Activated CD8-positive, alpha-beta T cell treated with anti-CD3 and anti-CD28 coated beads, Interleukin-2, amount 10 ng/mL, durations not matched to agents 7 days and 5 days (primary cell): ENCODE measurements around the gene PPFIBP2. TPM values are rescaled to one million over a fixed set of nuclear protein-coding genes. Genes with fewer than 3 reads are reported as not detected.

Experiments
- ATAC-seq: fragments of 150-1000 bp; cut with Tn5 transposase; one replicate; pipeline ENCODE4 v1.10.0; 2021; ENCODE audit warnings: moderate library complexity
- CTCF ChIA-PET: fragments of 350-600 bp; sonication (Branson Sonifier 250); formaldehyde crosslinking; loops from one replicate; lab custom pipeline; 2021; ENCODE audit warnings: antibody characterized with exemption; lab: Charles Lee
- POLR2A ChIA-PET: fragments of 350-600 bp; sonication (Branson Sonifier 250); formaldehyde crosslinking; loops from one replicate; lab custom pipeline; 2021; ENCODE audit warnings: antibody characterized with exemption; lab: Charles Lee
- DNase-seq: peaks from one replicate; pipeline ENCODE4 v3.0.0-alpha.2; 2020
- H3K27ac Mint-ChIP-seq: one replicate; pipeline ENCODE4 v1.8.0; 2021; ENCODE audit warnings: mild to moderate bottlenecking, mixed read lengths
- H3K27me3 Mint-ChIP-seq: one replicate; pipeline ENCODE4 v1.8.0; 2021; ENCODE audit warnings: low read depth, mixed read lengths
- H3K36me3 Mint-ChIP-seq: one replicate; pipeline ENCODE4 v1.8.0; 2021; ENCODE audit warnings: low read depth, mixed read lengths
- H3K4me1 Mint-ChIP-seq: one replicate; pipeline ENCODE4 v1.8.0; 2021; ENCODE audit warnings: low read depth, mixed read lengths
- H3K4me3 Mint-ChIP-seq: one replicate; pipeline ENCODE4 v1.8.0; 2021; ENCODE audit warnings: mild to moderate bottlenecking, mixed read lengths
- H3K9me3 Mint-ChIP-seq: one replicate; pipeline ENCODE4 v1.8.0; 2022; ENCODE audit warnings: mixed read lengths; ENCODE audit not compliant: insufficient read depth
- total RNA-seq, 2 experiments: library from RNA; stranded (reverse); gene quantifications; one replicate each; pipeline ENCODE4 v1.2.3, GENCODE V29; 2021

PPFIBP2 gene
- total RNA-seq, 2 experiments from 2014 or later, result 11.2 to 12.1 TPM

- H3K27ac Mint-ChIP-seq, result no peak overlapping the region
- CTCF ChIA-PET, result interaction anchor here (0.6 kb wide), 1 partner anchor 119 kb away, joined by 3 read pairs; the partner anchor contains the start of gene PPFIBP2
- H3K27me3 Mint-ChIP-seq, result no peaks in the 10 kb centered on the region
- POLR2A ChIA-PET, result no interaction called here
- no peak overlapping the region for H3K4me3 Mint-ChIP-seq
- H3K4me1 Mint-ChIP-seq, result no peaks in the 10 kb centered on the region
- DNase-seq (no peak), ATAC-seq (no peak)
- no peaks in the 10 kb centered on the region for H3K36me3 Mint-ChIP-seq
- no peaks in the 10 kb centered on the region for H3K9me3 Mint-ChIP-seq
Measured at GRCh38 chr11:7632211-7632610, 118.4 kb downstream of the PPFIBP2 start.

GRCh38 chr11:7635137-7635536 is 121.3 kb downstream of the PPFIBP2 start:
- no peak for ATAC-seq

GRCh38 chr11:7635708-7636107 is 121.9 kb downstream of the PPFIBP2 start:
- ATAC-seq (no peak), DNase-seq (no peak)
- Mint-ChIP-seq H3K27me3 (peaks cover 2% of the 10 kb centered on the region), H3K36me3 (no peaks in the 10 kb centered on the region), H3K4me3 (no peak overlapping the region), H3K4me1 (no peaks in the 10 kb centered on the region), H3K27ac (no peak overlapping the region), H3K9me3 (no peaks in the 10 kb centered on the region)
- CTCF ChIA-PET, result no interaction called here
- POLR2A ChIA-PET, result no interaction called here

More at GRCh38 chr11:7635137-7635536, 121.3 kb downstream of the PPFIBP2 start:
- Mint-ChIP-seq H3K4me1 (no peaks in the 10 kb centered on the region), H3K27me3 (peaks cover 2% of the 10 kb centered on the region), H3K4me3 (no peak overlapping the region), H3K9me3 (no peaks in the 10 kb centered on the region), H3K27ac (no peak overlapping the region), H3K36me3 (no peaks in the 10 kb centered on the region)
- DNase-seq, result no peak
- CTCF ChIA-PET, result no interaction called here
- POLR2A ChIA-PET, result no interaction called here

GRCh38 chr11:7636350-7636749 is 122.6 kb downstream of the PPFIBP2 start:
- ATAC-seq, result no peak
- no peaks in the 10 kb centered on the region for H3K9me3 Mint-ChIP-seq
- no peaks in the 10 kb centered on the region for H3K4me1 Mint-ChIP-seq
- POLR2A ChIA-PET, result no interaction called here
- H3K27ac Mint-ChIP-seq, result no peak overlapping the region
- no peak overlapping the region for H3K4me3 Mint-ChIP-seq
- CTCF ChIA-PET, result no interaction called here
- H3K36me3 Mint-ChIP-seq, result no peaks in the 10 kb centered on the region
- DNase-seq, result no peak
- H3K27me3 Mint-ChIP-seq, result peaks cover 2% of the 10 kb centered on the region

GRCh38 chr11:7637447-7638157 is 123.8 kb downstream of the PPFIBP2 start:
- DNase-seq (no peak), ATAC-seq (no peak)
- H3K27me3 Mint-ChIP-seq, result peaks cover 2% of the 10 kb centered on the region
- H3K4me3 Mint-ChIP-seq, result no peak overlapping the region
- H3K9me3 Mint-ChIP-seq, result no peaks in the 10 kb centered on the region
- CTCF ChIA-PET, result no interaction called here
- no peak overlapping the region for H3K27ac Mint-ChIP-seq
- no peaks in the 10 kb centered on the region for H3K36me3 Mint-ChIP-seq
- POLR2A ChIA-PET, result no interaction called here
- H3K4me1 Mint-ChIP-seq, result no peaks in the 10 kb centered on the region

DNA sequence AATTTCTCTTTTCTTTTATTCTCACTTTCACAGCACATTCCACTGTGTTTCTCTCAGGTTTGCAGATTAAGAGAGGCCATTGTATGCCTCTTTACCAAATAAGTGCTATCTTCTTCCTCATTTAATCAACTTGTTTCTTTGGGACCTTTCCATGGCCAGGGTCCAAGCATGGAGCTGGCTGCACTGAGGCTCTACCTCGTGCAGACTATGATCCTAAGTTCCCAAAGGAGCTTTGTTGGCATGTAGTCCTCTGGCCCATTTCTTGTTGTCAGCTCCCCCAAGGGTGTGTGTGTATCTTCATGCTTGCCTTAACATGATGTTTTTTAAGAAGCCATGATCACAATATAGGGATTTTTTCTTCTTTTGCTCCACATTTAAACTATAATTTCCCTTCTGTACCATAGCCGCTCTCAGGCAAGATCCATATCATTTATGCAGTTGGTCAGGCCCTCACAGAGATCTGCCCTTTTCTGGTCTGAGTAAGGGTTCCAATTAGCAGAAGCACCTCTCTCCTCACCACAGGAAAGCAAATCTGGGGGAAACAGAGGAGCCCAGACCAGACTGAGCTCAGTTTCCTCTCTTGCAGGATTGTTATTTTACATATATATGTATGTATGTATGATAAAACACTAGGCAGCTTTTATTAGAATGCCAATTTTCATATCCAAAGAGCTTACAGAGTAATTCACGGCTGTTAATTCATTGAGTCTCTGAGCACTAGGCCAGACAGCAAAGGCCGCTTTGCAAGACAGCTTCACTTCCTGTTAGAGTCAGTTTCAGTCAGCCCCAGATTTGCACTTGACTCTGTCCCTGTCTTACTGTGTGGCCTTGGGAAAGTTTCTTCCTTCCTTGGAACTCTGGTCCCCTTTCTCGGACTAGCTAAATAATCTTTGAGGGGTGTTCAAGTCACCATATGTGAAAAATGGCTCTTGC is 125.2 kb downstream of the PPFIBP2 start:
- Mint-ChIP-seq H3K27me3 (peaks cover 2% of the 10 kb centered on the region), H3K27ac (no peak overlapping the region), H3K4me1 (no peaks in the 10 kb centered on the region), H3K4me3 (no peak overlapping the region), H3K36me3 (no peaks in the 10 kb centered on the region), H3K9me3 (no peaks in the 10 kb centered on the region)
- DNase-seq, result no peak
- ChIA-PET POLR2A (no interaction called here), CTCF (no interaction called here)
- ATAC-seq, result no peak

DNA sequence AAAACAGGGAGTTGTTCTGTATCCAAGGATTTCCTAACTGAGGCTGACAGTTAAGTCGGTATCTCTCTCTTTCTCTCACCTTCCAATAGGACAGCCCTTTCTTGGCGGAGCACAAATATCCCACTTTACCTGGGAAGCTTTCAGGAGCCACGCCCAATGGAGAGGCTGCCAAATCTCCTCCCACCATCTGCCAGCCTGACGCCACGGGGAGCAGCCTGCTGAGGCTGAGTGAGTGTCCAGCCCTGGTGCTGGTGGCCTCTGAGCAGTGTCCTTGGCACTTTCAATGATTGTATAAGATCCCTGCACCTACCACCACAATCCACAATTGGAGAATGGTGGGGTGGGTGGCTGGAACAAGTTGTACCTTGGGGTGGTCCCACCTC is 125.8 kb downstream of the PPFIBP2 start:
- Mint-ChIP-seq H3K9me3 (no peaks in the 10 kb centered on the region), H3K4me3 (no peak overlapping the region), H3K27me3 (peaks cover 2% of the 10 kb centered on the region), H3K36me3 (no peaks in the 10 kb centered on the region), H3K4me1 (no peaks in the 10 kb centered on the region), H3K27ac (no peak overlapping the region)
- no peak for ATAC-seq
- POLR2A ChIA-PET, result no interaction called here
- no peak for DNase-seq
- CTCF ChIA-PET, result no interaction called here

DNA sequence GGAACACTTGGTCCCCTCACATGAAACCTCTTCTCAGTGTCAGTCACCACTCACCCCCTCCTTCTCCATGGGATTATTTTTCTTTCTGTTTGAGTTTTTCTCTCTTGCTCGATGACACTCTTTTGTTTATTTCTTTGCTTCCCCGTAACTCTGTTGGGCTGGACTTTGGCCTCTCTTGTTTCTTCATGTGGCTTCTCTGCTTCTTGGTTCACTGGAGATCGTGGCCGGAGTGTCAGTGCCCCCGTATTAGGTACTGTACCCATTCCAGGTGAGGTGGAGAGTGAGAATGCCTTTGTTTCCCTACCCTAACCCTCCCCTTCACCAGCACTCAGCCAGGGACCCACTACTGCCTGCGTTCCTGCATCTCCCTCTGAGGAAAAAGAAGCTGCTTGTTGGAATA is 127.0 kb downstream of the PPFIBP2 start:
- CTCF ChIA-PET, result no interaction called here
- ATAC-seq (no peak), DNase-seq (no peak)
- Mint-ChIP-seq H3K4me3 (no peak overlapping the region), H3K27me3 (peaks cover 2% of the 10 kb centered on the region), H3K36me3 (no peaks in the 10 kb centered on the region), H3K27ac (no peak overlapping the region), H3K9me3 (no peaks in the 10 kb centered on the region), H3K4me1 (no peaks in the 10 kb centered on the region)
- POLR2A ChIA-PET, result no interaction called here

GRCh38 chr11:7642747-7643146 is 128.9 kb downstream of the PPFIBP2 start:
- no peaks in the 10 kb centered on the region for H3K4me1 Mint-ChIP-seq
- CTCF ChIA-PET, result interaction anchor here (0.8 kb wide), 1 partner anchor 20 kb away, joined by 3 read pairs; no protein-coding TSS in a partner anchor
- H3K27ac Mint-ChIP-seq, result no peak overlapping the region
- no peaks in the 10 kb centered on the region for H3K36me3 Mint-ChIP-seq
- H3K27me3 Mint-ChIP-seq, result peaks cover 2% of the 10 kb centered on the region
- no peaks in the 10 kb centered on the region for H3K9me3 Mint-ChIP-seq
- DNase-seq (no peak), ATAC-seq (no peak)
- no peak overlapping the region for H3K4me3 Mint-ChIP-seq
- POLR2A ChIA-PET, result no interaction called here

- no peak overlapping the region for H3K27ac Mint-ChIP-seq
- no peaks in the 10 kb centered on the region for H3K27me3 Mint-ChIP-seq
- DNase-seq (no peak), ATAC-seq (no peak)
- no peaks in the 10 kb centered on the region for H3K9me3 Mint-ChIP-seq
- ChIA-PET CTCF (interaction anchor here (0.8 to 1.0 kb wide), 2 partner anchors 14 to 21 kb away, joined by 3 to 4 read pairs; no protein-coding TSS in a partner anchor), POLR2A (no interaction called here)
- no peaks in the 10 kb centered on the region for H3K4me1 Mint-ChIP-seq
- H3K4me3 Mint-ChIP-seq, result no peak overlapping the region
- no peaks in the 10 kb centered on the region for H3K36me3 Mint-ChIP-seq
Measured at GRCh38 chr11:7643314-7643713, 129.5 kb downstream of the PPFIBP2 start.

GRCh38 chr11:7645206-7645605 is 131.4 kb downstream of the PPFIBP2 start:
- H3K9me3 Mint-ChIP-seq, result no peaks in the 10 kb centered on the region
- no peaks in the 10 kb centered on the region for H3K4me1 Mint-ChIP-seq
- H3K27ac Mint-ChIP-seq, result no peak overlapping the region
- ATAC-seq (no peak), DNase-seq (no peak)
- CTCF ChIA-PET, result interaction anchor here (0.7 kb wide), 1 partner anchor 12 kb away, joined by 3 read pairs; no protein-coding TSS in a partner anchor
- H3K4me3 Mint-ChIP-seq, result no peak overlapping the region
- no peaks in the 10 kb centered on the region for H3K36me3 Mint-ChIP-seq
- H3K27me3 Mint-ChIP-seq, result no peaks in the 10 kb centered on the region
- POLR2A ChIA-PET, result no interaction called here

- no peak overlapping the region for H3K4me3 Mint-ChIP-seq
- H3K36me3 Mint-ChIP-seq, result no peaks in the 10 kb centered on the region
- ChIA-PET POLR2A (no interaction called here), CTCF (interaction anchor here (0.7 to 1.3 kb wide), 2 partner anchors 11 to 20 kb away, joined by 3 read pairs; no protein-coding TSS in a partner anchor)
- DNase-seq (no peak), ATAC-seq (no peak)
- no peak overlapping the region for H3K27ac Mint-ChIP-seq
- H3K9me3 Mint-ChIP-seq, result no peaks in the 10 kb centered on the region
- no peaks in the 10 kb centered on the region for H3K27me3 Mint-ChIP-seq
- no peaks in the 10 kb centered on the region for H3K4me1 Mint-ChIP-seq
Measured at GRCh38 chr11:7646866-7647265, 133.1 kb downstream of the PPFIBP2 start.
